ENCODE results near the gene SNAI3.

- no peak for TF ChIP-seq CTCF (IDR thresholded peaks at IDR 0.05)
- no peak for TF ChIP-seq POLR2A (IDR thresholded peaks at IDR 0.05)
Measured at GRCh38 chr16:88638323-88639230, 47.7 kb downstream of the SNAI3 start, which contains the start of gene IL17C.

All from uterus (tissue), 2 donors.